ENCODE data around the gene STAT5B. TPM values are rescaled to one million over a fixed set of nuclear protein-coding genes. Genes with fewer than 3 reads are reported as not detected.

STAT5B gene
- total and polyA plus RNA-seq, 10 donors = 26.4 to 171 (median 101) TPM

DNA sequence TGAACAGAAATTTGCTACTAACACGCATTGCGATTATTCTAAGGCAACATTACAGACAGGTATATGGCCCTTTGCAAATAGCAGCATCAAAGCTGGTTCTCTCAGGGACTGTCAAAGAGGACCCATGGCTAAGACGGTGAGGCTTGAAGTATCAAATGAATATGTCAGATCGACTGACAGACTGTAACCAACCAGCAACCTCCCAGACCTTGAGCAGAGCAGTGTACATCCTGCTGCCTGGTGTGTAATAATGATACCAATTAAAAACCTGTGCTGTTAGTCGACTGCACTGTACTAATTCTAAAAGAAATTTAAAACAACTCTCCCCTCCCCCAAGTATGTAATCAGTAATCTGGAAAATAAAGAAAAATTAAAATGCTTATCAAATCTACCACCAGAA, 46.0 kb downstream of the STAT5B start:
- peaks cover 3 to 54% (median 16%) of the 10 kb centered on the region in 6 donors for H3K4me1 ChIP-seq
- H3K9me3 ChIP-seq = no peaks in the 10 kb centered on the region
- no peaks in the 10 kb centered on the region for H3K27me3 ChIP-seq (replicated peaks in 1 of 7)
- intact Hi-C loops (cut with DNase I; ENCODE audit: low total_unique reads) = no loop called here
- peak overlapping the region in 2 of 8 donors; percentile 5 to 62 for H3K27ac ChIP-seq
- DNase-seq = no peak
- H3K4me3 ChIP-seq = no peak overlapping the region
- no peak for TF ChIP-seq POLR2AphosphoS5 (IDR thresholded peaks at IDR 0.05)
- WGBS, 5 donors = 64 to 79% (median 75%) methylated on average over 5 of the region's 5 CpGs
- H3K36me3 ChIP-seq = peaks cover 0 to 58% (median 6%) of the 10 kb centered on the region in 6 donors

DNA sequence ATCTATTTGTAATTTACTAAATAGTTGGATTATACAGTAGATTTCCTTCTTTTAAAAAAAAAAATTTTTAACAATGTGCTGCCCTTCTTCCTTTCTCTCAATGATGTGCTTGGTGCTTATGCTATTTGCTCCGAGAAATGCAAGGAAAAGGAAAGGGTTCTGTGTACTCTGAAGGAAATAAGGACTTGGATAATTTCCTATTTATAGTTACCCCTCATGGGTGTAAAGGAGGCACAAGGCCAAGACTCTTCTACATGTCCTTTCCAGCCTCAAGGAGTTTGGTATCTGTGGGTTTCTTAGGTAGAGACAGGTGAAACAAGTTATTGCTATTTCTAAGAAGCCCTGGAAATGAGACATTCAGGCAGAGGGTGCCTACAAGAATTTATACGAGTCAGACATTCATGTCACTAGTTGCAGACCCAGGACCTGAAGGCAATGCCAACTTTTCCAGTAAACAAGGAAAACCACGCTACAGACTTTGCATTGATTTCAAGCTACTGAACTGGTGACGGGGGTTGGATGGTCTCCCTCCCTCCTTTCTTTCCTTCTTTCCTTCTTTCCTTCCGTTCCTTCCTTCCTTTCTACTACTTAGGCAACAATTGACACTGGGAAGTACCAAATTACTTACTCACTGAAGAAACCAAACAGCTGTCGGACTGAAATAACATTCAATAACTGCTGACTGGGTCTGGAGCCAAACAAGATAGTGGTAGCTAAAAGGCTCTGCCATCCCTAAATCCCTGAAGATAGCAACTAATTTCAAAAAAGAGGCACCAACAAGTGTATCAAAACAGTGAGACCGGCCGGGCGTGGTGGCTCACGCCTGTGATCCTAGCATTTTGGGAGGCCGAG, 48.1 kb downstream of the STAT5B start:
- Histone ChIP-seq H3K4me3 (no peak overlapping the region), H3K36me3 (peaks cover 1 to 79% (median 23%) of the 10 kb centered on the region in 6 donors), H3K9me3 (no peaks in the 10 kb centered on the region), H3K4me1 (peaks cover 3 to 44% (median 14%) of the 10 kb centered on the region in 6 donors), H3K27me3 (replicated peaks in 1 of 7) (no peaks in the 10 kb centered on the region), H3K27ac (peak overlapping the region in 6 of 8 donors; percentile 7 to 62 (median 45))
- intact Hi-C loops (cut with DNase I; ENCODE audit: low total_unique reads) = no loop called here
- WGBS, 5 donors = 64 to 71% (median 68%) methylated on average over 11 of the region's 11 CpGs
- TF ChIP-seq POLR2A (IDR thresholded peaks at IDR 0.05) = no peak
- TF ChIP-seq, protein P1, sequence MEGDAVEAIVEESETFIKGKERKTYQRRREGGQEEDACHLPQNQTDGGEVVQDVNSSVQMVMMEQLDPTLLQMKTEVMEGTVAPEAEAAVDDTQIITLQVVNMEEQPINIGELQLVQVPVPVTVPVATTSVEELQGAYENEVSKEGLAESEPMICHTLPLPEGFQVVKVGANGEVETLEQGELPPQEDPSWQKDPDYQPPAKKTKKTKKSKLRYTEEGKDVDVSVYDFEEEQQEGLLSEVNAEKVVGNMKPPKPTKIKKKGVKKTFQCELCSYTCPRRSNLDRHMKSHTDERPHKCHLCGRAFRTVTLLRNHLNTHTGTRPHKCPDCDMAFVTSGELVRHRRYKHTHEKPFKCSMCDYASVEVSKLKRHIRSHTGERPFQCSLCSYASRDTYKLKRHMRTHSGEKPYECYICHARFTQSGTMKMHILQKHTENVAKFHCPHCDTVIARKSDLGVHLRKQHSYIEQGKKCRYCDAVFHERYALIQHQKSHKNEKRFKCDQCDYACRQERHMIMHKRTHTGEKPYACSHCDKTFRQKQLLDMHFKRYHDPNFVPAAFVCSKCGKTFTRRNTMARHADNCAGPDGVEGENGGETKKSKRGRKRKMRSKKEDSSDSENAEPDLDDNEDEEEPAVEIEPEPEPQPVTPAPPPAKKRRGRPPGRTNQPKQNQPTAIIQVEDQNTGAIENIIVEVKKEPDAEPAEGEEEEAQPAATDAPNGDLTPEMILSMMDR (IDR thresholded peaks at IDR 0.05 in 8 of 11, conservative IDR thresholded peaks at IDR 0.05 in 3 of 11) = no peak
- TF ChIP-seq POLR2AphosphoS5 (IDR thresholded peaks at IDR 0.05) = no peak
- DNase-seq = no peak

DNA sequence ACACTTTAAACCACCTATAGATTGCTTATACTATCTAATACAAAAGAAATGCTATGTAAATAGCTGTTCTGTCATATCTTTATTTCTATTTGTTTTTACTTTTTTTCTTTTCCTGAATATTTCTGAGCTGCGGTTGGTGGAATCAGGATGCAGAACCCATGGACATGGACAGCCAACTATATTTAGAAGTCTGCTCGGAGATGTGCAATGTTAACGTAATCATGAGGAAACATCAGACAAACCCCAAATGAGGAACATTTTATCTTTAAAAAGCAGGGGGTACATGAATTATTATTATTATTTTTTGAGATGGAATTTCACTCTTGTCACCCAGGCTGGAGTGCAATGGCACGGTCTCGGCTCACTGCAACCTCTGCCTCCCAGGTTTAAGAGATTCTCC, 50.5 kb downstream of the STAT5B start:
- no peak for DNase-seq
- 64 to 90% (median 72%) methylated on average over 5 of the region's 5 CpGs for WGBS, 5 donors
- Histone ChIP-seq H3K9me3 (no peaks in the 10 kb centered on the region), H3K27me3 (replicated peaks in 1 of 7) (no peaks in the 10 kb centered on the region), H3K36me3 (peaks cover 3 to 90% (median 28%) of the 10 kb centered on the region in 6 donors), H3K4me3 (no peak overlapping the region), H3K27ac (peak overlapping the region in 4 of 8 donors; percentile 0 to 48 (median 24)), H3K4me1 (peaks cover 3 to 46% (median 14%) of the 10 kb centered on the region in 6 donors)
- TF ChIP-seq POLR2A (IDR thresholded peaks at IDR 0.05) (no peak), POLR2AphosphoS5 (IDR thresholded peaks at IDR 0.05) (no peak)
- TF ChIP-seq, protein P1 (IDR thresholded peaks at IDR 0.05 in 8 of 11, conservative IDR thresholded peaks at IDR 0.05 in 3 of 11) = no peak
- intact Hi-C loops (cut with DNase I; ENCODE audit: low total_unique reads) = no loop called here

DNA sequence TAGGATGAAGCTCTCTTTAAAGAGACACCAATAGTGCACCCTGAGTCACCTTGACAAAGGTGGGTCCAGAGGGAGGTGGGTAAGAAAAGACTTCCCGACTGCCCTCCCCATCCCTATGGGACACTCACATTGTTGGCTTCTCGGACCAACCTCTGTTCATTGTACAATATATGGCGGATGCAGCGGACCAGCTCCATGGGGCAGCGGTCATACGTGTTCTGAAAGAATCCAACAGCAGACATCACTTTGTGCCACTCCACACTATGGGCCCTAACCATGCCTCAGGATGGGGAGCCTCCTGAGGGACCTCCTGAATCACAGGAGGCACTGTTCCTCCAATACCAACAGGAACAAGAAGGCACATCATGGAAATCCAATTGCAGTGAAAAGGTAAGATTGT, 51.5 kb downstream of the STAT5B start:
- Histone ChIP-seq H3K4me3 (no peak overlapping the region), H3K27me3 (replicated peaks in 1 of 7) (no peaks in the 10 kb centered on the region), H3K9me3 (no peaks in the 10 kb centered on the region), H3K27ac (no peak overlapping the region), H3K4me1 (peaks cover 0 to 38% (median 14%) of the 10 kb centered on the region in 6 donors), H3K36me3 (peaks cover 3 to 96% (median 30%) of the 10 kb centered on the region in 6 donors)
- TF ChIP-seq, protein P1 (IDR thresholded peaks at IDR 0.05 in 8 of 11, conservative IDR thresholded peaks at IDR 0.05 in 3 of 11) = no peak
- TF ChIP-seq POLR2A (IDR thresholded peaks at IDR 0.05) (no peak), POLR2AphosphoS5 (IDR thresholded peaks at IDR 0.05) (no peak)
- WGBS, 5 donors = 92 to 100% (median 98%) methylated on average over 6 of the region's 6 CpGs
- intact Hi-C loops (cut with DNase I; ENCODE audit: low total_unique reads) = no loop called here
- DNase-seq = no peak
